Glutamatergic neuron (in vitro differentiated cells): Measurements from ENCODE around the gene KLHL33. TPM values are rescaled to one million over a fixed set of nuclear protein-coding genes. Genes with fewer than 3 reads are reported as not detected.

ENCODE experiments used
- DNase-seq: peaks from one replicate; pipeline ENCODE4 v3.0.0; 2022
- H3K27ac Mint-ChIP-seq: one replicate; pipeline ENCODE4 v1.8.0; 2020; ENCODE audit warnings: mild to moderate bottlenecking, mixed read lengths, inconsistent platforms; ENCODE audit not compliant: unreplicated experiment
- H3K27me3 Mint-ChIP-seq: one replicate; pipeline ENCODE4 v1.8.0; 2020; ENCODE audit warnings: mild to moderate bottlenecking, moderate library complexity, mixed read lengths, inconsistent platforms; ENCODE audit not compliant: unreplicated experiment
- H3K36me3 Mint-ChIP-seq: one replicate; pipeline ENCODE4 v1.8.0; 2020; ENCODE audit warnings: mild to moderate bottlenecking, mixed read lengths, inconsistent platforms; ENCODE audit not compliant: unreplicated experiment
- H3K4me1 Mint-ChIP-seq: one replicate; pipeline ENCODE4 v1.8.0; 2020; ENCODE audit warnings: mild to moderate bottlenecking, low read depth, mixed read lengths, inconsistent platforms; ENCODE audit not compliant: unreplicated experiment
- H3K4me3 Mint-ChIP-seq: one replicate; pipeline ENCODE4 v1.8.0; 2020; ENCODE audit warnings: mild to moderate bottlenecking, mixed read lengths, inconsistent platforms; ENCODE audit not compliant: unreplicated experiment
- H3K9me3 Mint-ChIP-seq: one replicate; pipeline ENCODE4 v1.8.0; 2020; ENCODE audit warnings: mild to moderate bottlenecking, moderate library complexity, mixed read lengths, inconsistent platforms; ENCODE audit not compliant: unreplicated experiment
- total RNA-seq: library from RNA; stranded (reverse); fragmentation: NEBNext Ultra II Directional; extraction: Animal tissue kit (Norgen Biotek cat#: 25700); gene quantifications from one replicate; pipeline ENCODE4 v1.2.1, GENCODE V29; 2021; ENCODE audit not compliant: unreplicated experiment
- TF ChIP-seq, protein P1 (sequence below): fragments of 200-600 bp; sonication (generic); IDR thresholded peaks from one replicate; pipeline ENCODE4 v1.5.0; 2021; ENCODE audit not compliant: partially characterized antibody, unreplicated experiment

The KLHL33 gene
- total RNA-seq, 1 donor from 2014 or later = 0.15 TPM

DNA sequence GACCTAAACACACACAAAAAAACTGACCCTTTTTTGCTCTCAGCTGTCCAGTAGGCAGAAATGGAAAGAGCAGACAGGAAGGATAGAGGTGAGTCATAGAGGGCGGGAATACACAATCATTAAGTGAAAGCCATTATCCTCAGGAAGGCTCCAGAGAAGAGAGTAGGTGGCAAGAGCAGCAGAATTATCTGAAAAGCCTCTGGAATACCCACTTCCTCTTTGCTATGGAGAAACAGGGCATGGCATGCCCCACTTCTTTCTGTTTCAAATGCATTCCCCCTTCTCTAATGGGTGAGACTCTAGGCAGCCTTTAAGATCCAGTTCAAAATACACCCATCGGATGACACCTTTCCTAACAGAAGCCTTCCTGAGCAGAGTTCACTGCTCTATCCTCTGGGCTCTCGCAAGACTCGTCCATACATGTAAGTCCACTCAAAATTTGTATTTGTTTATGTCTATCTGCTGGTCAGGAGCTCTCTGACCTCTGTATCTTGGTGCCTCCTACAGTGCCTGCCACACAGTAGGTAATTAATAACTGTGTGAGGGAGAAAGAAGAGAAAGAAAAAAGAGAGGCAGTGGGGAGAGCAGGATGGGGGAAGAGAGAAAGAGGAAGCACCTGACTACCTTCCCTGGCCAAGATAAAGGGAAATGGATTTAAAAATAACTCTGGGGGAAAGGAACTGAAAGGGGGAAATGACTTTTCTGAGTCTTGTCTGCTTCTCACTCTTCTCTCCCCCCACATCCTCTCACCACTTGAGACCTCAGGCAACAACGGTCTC lies 8.5 kb downstream of the KLHL33 start:
- TF ChIP-seq, protein P1, sequence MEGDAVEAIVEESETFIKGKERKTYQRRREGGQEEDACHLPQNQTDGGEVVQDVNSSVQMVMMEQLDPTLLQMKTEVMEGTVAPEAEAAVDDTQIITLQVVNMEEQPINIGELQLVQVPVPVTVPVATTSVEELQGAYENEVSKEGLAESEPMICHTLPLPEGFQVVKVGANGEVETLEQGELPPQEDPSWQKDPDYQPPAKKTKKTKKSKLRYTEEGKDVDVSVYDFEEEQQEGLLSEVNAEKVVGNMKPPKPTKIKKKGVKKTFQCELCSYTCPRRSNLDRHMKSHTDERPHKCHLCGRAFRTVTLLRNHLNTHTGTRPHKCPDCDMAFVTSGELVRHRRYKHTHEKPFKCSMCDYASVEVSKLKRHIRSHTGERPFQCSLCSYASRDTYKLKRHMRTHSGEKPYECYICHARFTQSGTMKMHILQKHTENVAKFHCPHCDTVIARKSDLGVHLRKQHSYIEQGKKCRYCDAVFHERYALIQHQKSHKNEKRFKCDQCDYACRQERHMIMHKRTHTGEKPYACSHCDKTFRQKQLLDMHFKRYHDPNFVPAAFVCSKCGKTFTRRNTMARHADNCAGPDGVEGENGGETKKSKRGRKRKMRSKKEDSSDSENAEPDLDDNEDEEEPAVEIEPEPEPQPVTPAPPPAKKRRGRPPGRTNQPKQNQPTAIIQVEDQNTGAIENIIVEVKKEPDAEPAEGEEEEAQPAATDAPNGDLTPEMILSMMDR = no peak
- Mint-ChIP-seq H3K27ac (no peak overlapping the region), H3K4me3 (no peak overlapping the region)

DNA sequence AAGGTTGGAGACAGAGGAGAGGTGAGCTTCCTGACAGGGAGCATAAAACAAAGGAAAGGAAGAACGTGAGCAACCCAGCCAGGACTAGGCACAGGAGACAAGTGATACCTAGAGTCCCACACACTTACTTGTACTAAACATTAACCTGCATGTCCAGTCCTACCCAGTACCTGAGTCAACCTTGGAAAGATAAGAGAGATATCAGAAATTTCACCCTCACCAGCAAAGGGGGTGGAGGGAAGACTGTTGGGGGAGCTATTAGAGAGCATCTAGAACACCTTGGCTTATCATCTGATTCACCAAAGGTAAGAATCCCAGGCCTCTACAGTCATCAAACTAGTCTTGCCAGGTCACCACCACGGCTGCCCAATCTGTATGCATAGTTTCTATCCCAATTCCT lies 11.1 kb downstream of the KLHL33 start:
- Mint-ChIP-seq H3K9me3 (peaks cover 3% of the 10 kb centered on the region), H3K4me3 (no peak overlapping the region), H3K27ac (no peak overlapping the region), H3K4me1 (no peaks in the 10 kb centered on the region), H3K36me3 (no peaks in the 10 kb centered on the region), H3K27me3 (no peaks in the 10 kb centered on the region)
- TF ChIP-seq, protein P1 = no peak
- no peak for DNase-seq

More for the DNA sequence above, 8.5 kb downstream of the KLHL33 start:
- H3K9me3 Mint-ChIP-seq = peaks cover 3% of the 10 kb centered on the region
- no peak for DNase-seq
- no peaks in the 10 kb centered on the region for H3K4me1 Mint-ChIP-seq
- no peaks in the 10 kb centered on the region for H3K27me3 Mint-ChIP-seq
- no peaks in the 10 kb centered on the region for H3K36me3 Mint-ChIP-seq

DNA sequence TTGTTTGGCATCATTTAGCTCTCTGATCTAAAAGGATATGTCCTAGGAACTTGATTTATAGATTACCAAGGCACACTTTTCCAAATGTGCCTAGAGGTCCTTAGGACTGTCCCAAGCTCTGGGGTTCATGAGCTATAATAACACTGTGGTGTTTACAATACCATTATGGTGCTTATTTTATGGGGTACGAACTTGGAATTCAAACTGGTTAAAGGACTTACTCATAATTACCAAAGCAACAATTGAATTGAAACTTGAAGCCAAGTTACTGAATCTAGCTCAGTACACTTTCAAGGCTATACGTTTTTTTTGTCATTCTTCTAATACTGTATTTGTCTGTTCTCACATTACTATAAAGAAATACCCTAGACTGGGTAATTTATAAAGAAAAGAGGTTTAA lies 13.1 kb downstream of the KLHL33 start:
- TF ChIP-seq, protein P1 = no peak
- no peaks in the 10 kb centered on the region for H3K36me3 Mint-ChIP-seq
- no peaks in the 10 kb centered on the region for H3K4me1 Mint-ChIP-seq
- no peak overlapping the region for H3K27ac Mint-ChIP-seq
- no peak overlapping the region for H3K4me3 Mint-ChIP-seq
- DNase-seq = no peak
- no peaks in the 10 kb centered on the region for H3K27me3 Mint-ChIP-seq
- H3K9me3 Mint-ChIP-seq = peaks cover 3% of the 10 kb centered on the region

DNA sequence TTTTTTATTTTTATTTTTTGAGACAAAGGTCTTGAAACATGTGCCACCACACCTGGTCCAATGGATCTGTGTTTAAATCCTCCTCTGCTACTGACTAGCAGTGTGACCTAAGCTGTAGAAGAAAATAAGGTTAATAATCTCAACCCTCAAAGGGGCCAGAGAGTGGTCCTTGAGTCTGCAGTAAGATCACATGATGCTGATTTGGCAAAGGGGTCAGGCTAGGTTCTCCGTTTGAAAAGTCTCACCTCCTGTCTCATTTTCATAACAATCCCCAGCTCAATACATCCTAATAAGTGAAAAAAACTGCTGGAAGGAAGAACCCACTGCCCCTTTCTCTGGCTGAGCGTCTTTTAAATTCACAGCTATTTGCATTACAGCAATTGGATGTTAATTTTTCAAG lies 14.7 kb downstream of the KLHL33 start:
- H3K36me3 Mint-ChIP-seq = no peaks in the 10 kb centered on the region
- H3K4me3 Mint-ChIP-seq = no peak overlapping the region
- no peaks in the 10 kb centered on the region for H3K4me1 Mint-ChIP-seq
- H3K27ac Mint-ChIP-seq = no peak overlapping the region
- H3K9me3 Mint-ChIP-seq = peaks cover 4% of the 10 kb centered on the region
- TF ChIP-seq, protein P1 = no peak
- DNase-seq = no peak
- no peaks in the 10 kb centered on the region for H3K27me3 Mint-ChIP-seq

- no peak for DNase-seq
- H3K4me1 Mint-ChIP-seq = no peaks in the 10 kb centered on the region
- no peaks in the 10 kb centered on the region for H3K36me3 Mint-ChIP-seq
- H3K4me3 Mint-ChIP-seq = no peak overlapping the region
- H3K9me3 Mint-ChIP-seq = peaks cover 4% of the 10 kb centered on the region
- TF ChIP-seq, protein P1 = no peak
- H3K27ac Mint-ChIP-seq = no peak overlapping the region
- H3K27me3 Mint-ChIP-seq = no peaks in the 10 kb centered on the region
These were observed 16.5 kb downstream of the KLHL33 start for GRCh38 chr14:20419419-20419818.
